COLO829 (cell line): Measurements from ENCODE around the gene PHF2.

Experiments
- DNase-seq: peaks from one replicate; pipeline ENCODE4 v3.0.0; 2012; ENCODE audit warnings: low spot score

Gene PHF2

DNA sequence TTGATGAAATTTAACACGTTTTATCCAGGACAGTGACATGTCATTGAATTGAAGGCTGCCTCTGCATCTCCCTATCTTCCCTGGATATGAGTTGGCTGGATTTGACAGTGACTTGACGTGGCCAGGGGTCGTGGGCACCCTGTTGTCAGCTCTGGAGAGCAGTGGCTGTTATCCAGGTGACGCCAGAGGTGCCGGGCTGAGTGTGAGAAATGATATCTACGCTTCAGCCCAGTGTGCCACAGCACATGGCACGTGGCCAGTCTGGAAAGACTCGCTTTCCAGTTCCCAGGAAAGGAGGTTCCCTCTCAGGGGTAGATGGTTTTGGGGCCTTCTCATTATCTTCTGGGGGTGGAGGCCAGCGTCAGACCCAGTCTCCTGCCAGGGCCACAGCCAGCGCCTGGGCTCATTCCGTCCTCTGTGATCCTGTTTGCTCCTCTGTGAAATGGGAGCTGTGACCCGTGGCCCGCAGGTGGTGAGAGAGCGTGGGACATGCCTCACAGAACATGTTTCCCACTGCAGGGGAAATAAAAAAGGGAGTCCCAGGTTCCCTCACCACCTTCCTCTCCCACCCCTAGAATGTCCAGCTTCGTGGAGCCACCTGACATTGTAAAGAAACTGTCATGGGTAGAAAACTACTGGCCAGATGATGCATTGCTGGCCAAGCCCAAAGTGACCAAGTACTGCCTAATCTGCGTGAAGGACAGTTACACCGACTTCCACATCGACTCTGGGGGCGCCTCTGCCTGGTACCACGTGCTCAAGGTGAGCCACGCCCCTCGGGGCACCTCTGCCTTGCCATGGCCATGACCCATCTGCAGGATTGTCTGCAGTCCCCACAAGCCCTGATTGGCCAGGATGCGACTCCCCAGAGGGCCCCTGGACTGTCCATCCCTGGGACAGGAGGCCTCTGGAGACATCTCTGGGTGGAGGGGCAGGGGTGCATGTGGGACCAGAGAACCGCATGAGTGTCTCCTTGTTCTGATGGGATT is 76.5 kb downstream of the PHF2 start:
- no peak for DNase-seq

DNA sequence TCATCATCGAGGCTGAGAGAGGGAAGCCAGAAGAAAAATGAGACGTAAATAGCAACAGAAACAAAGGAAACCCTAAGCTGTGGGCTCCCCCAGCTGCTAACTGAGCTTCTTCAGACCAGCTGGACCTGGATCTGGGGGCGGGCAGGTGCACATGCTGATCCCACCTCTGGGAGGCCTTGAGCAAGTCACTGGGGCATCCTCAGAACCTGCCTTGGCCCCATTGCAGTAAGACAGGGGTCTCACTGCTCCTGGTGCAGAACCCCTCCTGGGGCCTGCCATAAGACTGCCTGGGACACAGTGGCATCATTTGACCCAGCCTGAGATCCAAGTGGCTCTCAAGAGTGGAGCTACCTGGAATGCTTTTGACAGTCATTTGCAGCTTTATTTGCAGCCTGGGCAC is 77.4 kb downstream of the PHF2 start:
- DNase-seq, result no peak

DNA sequence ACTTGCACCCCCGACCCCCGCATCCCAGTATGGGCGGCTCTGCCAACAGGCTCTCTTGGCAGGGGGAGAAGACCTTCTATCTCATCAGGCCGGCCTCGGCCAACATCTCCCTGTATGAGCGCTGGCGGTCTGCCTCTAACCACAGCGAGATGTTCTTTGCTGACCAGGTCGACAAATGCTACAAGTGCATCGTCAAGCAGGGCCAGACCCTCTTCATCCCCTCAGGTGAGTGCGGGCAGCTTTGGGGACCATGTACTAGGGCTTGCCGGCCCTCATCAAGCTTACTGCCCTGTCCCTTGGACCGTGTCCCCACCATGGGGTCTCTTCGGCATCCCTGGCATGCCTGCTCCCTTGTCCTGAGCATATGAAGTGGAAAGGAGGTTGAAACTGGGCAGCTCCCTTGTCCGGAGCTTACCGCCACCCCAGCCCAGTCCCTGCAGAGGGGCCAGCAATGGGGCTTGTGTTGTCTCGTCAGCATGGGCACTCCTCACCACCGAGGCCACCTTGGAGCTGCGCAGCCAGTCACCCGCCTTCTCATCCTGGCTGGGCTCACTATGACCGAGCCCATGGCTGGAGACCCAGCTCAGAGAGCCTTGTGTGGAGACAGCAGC is 78.1 kb downstream of the PHF2 start:
- DNase-seq, result no peak

DNA sequence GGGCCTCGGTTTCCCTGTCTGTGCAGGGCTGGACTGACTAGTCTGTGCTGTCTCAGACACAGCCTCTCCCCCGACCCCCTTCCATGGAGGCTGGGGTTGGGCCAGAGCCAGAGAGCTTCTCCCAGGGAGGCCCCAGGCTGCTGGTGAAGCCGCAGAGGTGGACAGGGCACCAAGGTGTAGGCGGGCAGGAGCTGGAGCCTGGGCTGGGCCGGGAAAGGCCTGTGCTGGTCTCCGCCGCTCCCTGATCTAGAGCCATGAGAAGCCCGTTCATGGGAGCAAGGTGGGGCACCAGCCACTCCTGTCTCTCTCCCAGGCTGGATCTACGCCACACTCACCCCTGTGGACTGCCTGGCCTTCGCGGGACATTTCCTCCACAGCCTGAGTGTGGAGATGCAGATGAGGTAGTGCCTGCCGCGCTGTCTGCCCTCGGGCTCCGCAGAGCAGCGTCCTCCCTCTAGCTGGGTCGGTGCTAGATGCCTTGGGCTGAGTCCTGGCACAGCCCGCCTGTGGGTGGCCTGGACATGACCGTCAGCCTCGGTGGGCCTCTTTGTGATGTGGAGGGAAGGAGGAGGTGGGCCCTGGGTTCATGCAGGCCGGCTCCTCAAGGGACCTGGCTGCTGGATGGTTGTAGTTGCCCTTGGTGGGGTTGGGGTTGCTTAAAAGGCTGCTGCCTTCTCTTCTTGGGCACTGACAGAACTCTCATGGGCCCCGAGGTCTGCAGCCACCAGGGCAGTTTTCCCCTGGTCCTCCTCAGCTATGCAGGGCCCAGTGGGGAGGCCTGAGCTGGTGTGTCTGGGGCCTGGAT is 79.4 kb downstream of the PHF2 start:
- no peak for DNase-seq

DNA sequence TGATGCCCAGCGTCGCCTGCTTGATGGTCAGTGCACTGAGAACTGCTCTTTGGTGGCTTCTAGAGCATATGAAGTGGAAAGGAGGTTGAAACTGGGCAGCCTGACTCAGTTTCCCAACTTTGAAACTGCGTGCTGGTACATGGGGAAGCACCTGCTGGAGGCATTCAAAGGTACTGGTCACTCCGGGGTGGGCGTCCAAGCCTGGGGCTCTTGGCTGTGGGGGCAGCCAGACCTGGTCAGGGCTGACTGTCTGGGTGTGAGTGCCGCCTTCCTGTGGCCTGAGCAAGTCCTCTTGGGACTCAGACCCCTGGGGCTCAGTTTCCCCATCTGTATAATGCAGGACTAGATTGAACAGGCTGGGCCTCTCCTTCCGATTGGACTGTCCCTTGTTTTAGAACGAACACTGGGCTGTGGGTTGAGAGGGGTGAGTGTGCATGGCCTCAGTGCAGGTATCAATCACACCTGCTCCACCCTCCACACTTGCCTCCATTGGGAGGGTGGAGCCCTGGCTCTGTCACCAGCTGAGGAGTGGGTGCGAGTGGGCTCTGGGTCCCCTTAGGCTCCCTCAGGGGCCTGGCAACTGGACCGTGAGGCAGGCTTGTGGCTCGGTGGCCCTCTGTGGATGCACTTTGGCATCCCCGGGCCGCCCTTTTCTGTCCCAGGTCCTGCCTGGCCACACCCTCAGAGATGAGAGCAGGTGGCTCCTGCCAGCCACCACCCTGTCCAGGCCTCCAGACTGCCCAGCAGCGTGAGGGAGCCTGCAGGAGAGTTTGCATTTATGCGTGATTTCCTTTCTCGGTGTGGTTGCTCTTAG is 80.2 kb downstream of the PHF2 start:
- no peak for DNase-seq

GRCh38 chr9:93657331-93658111 is 81.1 kb downstream of the PHF2 start:
- no peak for DNase-seq

GRCh38 chr9:93658184-93658925 is 82.0 kb downstream of the PHF2 start:
- no peak for DNase-seq

GRCh38 chr9:93659044-93659836 is 82.9 kb downstream of the PHF2 start:
- no peak for DNase-seq

DNA sequence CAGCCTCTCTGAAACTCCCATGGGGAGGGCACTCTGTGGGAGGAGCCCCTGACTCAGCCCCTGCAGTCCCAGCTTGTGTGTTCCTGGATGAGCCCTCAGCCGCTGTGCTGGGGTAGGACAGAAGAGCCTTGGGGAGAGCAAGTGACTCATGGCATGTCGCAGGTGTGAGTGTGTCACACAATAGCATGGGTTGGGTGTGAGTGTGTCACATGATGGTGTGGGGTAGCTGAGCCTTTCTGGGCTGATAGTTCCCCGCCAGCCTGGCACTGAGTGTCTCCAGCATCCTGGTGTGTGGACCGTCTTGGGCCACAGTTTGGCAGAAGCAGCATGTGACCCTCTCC is 83.4 kb downstream of the PHF2 start:
- no peak for DNase-seq

DNA sequence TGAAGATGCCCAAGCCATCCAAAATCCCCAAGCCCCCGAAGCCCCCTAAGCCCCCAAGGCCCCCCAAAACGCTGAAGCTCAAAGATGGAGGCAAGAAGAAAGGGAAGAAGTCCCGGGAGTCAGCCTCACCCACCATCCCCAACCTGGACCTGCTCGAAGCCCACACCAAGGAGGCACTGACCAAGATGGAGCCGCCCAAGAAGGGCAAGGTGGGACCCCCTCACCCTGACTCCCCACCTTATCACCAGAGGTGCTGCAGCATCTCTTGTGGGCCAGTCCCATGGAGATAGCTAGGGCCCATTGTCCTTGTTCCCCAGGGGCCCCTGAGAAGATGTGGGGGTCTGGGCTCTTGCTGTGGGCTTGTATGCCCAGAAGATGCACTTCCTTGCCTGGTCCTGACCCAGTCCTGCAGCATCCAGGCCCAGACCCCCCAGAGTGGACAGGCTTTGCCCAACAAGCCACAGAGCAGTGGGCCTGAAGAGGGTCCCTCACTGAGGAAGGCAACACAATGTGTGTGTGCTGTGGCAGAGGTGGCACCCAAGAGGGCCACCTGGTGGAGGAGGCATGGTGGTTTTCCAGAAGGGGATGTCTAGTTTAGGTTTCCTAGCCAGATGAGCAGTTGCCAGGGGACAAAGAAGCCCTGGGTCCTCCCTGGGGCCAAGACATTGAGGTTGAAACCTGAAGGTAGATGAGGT is 84.1 kb downstream of the PHF2 start:
- no peak for DNase-seq

DNA sequence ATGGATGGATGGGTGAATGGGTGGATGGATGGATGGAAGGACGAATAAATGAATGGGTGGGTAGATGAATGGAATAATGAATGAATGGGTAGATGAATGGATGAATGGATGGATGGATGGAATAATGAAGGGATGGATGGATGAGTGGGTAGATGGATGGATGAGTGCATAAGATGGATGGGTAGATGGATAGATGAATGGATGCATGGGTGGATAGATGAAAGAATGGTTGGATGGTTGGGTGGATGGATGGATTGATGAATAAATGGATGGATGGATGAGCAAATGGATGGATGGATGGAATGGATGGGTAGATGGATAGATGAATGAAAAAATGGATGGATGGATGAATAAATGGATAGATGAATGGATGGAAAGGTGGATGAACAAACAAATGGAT is 85.2 kb downstream of the PHF2 start:
- DNase-seq, result no peak

DNA sequence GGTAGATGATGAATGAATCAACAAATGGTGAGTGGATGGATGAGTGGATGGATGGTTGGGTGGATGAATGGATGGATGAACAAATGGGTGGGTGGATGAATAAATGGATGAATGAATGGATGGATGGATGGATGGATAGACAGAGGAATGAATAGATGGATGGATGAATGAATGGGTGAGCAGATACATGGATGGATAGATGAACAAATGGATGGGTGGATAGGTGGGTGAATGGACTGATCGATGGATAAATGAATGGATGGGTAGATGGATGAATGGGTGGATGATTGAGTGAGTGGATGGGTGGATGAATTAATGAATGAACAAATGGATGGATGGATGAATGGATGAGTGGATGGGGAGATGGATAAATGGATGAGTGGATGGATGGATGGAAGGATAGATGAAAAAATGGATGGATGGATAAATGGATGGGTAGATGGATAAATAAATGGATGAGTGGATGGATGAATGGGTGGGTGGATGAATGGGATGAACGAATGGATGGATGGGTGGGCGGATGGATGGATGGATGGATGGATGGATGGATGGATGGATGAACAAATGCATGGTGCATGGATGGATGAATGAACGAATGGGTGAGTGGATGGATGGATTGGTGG is 85.7 kb downstream of the PHF2 start:
- DNase-seq, result no peak

DNA sequence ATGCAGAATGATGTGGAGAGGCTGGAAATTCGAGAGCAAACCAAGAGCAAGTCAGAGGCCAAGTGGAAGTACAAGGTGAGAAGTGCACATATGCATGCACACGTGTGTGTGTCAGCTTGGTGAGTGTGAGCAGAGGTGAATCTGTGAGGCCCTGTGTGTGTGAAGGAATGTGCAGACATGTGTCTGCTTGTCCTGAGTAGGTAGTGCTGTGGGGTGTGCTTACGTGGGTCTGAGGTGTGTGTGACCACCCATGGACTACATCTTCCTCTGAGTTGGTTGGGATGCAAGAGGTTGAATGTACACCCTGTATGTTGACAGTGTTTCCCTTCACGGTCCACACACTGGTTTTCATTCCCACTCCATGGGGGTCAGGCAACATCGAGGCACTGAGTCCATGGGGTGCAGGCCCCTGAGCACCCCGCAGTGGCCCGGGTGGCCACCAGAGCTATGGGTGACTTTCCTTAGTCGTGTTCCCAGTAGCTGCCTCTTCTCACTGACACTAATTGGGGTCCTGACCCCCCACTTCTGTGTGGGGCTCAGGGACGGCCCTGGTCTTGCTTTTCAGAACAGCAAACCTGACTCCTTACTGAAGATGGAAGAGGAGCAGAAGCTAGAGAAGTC is 86.7 kb downstream of the PHF2 start:
- no peak for DNase-seq

DNA sequence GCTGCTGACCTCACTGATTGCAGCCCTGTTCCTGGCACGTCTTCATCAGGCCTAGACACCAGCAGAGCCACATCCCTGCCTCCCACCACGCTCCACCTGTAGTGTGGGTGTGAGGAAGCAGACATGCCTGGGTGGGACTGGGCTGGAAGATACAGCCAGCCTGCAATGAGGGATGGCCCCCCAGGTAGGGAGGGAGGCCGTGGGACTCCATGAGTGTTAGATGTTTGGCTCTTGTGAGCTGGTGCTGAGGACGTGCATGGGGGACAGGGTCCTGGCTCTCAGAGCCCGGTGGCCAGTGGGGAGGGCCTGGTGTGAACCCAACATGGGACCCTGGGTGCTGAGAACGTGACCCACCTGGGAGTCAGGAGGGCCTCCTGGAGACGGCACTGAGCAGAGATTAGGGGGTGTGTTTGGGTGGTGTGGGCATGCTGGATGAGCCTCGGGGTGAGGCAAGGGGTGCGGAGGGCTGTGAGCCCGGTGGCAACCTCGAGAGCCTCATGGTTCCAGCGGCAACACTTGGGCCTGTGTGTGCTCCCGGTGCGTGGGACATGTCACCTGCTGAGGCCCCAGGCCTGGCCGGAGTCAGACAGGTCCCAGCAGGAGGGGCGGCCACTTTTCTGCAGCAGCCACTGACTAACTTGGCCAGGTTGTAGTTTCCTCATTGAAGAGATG is 87.6 kb downstream of the PHF2 start:
- DNase-seq, result no peak

- no peak for DNase-seq
Measured at GRCh38 chr9:93664549-93665120, 88.3 kb downstream of the PHF2 start.

- no peak for DNase-seq
Measured at GRCh38 chr9:93665128-93665636, 88.8 kb downstream of the PHF2 start.
